HG03196 (cell line): ENCODE results near the gene HCN1.
"Not testable (repeated sequence)": the region's sequence is repeated elsewhere in the genome, so short reads cannot be mapped to it uniquely, and the experiment has no call there.

ENCODE experiments used
- ATAC-seq: cut with Tn5 transposase; IDR thresholded peaks from one replicate; pipeline ENCODE4 v1.9.1; 2021; ENCODE audit not compliant: unreplicated experiment

Gene HCN1

DNA sequence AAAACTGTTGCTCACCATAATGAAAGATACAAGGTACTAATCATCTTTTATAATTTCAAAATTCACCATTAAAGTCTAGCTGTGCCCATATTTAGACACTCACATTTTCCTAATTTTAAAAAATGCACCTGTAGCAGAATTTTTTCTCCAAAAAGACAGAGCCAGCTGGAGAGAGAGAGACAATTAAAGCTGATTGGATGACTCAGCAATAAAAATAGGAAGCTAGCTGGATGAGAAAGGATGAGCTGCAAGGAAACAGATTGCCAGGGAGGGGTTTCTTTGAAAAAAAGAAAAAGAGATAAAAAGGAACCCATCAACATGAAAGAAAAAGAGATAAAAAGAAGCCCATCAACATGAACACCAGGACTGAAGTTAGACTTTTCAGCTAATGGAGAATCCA is 73.8 kb downstream of the HCN1 start:
- no peak for ATAC-seq

DNA sequence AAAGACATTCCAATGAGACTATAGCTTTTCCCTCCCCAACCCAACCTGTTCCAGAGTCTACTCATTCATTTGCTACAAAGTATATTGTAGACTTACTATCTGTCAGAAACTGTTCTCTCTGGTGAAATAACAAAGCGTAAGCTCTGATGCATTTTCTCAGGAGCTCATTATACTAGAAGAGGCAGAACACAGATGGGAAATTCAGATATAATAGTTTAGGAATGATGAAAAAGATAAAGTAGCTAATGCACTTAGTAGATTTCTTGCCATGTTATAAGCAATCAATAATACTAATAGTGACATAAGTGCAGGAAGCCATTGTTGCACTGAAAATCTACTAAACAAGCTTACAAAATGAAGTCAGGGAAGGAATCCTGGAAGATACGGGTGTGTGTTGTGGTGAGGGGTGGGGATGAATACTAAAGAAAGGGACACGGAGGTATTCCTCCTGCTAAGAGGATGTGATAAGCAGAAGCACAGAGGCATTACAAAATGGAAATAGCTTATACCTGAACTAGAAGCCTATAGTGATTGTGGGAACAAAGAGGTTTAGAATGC is 78.2 kb downstream of the HCN1 start:
- ATAC-seq, result no peak

DNA sequence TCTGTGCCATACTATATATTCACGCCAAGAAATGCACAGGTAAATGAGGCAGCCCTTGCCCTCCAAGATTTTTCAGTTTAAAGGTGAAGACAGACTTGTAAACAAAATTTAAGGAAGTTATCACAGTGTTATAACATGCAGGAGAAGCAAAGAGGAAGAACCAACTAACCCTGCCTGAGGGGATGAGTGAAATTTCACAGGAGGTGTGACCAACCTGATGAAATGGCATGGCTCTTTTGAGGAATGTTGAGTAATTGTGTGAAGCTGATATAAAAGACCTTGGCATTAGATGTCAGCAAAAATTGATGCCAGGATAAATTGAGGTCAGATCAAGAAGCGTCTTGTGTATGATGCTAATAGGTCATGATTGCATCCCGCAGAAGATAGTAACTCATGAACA is 86.5 kb downstream of the HCN1 start:
- no peak for ATAC-seq

DNA sequence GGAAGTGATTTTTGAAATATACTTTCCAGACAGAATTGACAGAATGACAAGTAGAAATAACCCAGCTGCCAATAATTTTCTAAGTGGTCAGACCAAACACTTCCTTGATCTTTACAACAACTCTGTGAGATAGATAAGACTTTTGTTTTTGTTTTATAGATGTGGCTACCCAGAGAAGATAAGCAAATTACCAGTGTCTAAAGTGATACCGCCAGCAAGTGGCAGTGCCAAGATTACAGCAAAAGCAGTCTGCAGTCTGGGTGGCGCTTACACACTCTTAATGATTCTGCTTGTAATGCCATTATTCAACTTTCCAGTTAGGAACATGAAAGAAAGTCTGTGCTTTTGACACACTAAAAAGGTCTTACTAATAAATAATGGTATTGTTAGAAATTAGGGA is 92.1 kb downstream of the HCN1 start:
- ATAC-seq, result no peak

DNA sequence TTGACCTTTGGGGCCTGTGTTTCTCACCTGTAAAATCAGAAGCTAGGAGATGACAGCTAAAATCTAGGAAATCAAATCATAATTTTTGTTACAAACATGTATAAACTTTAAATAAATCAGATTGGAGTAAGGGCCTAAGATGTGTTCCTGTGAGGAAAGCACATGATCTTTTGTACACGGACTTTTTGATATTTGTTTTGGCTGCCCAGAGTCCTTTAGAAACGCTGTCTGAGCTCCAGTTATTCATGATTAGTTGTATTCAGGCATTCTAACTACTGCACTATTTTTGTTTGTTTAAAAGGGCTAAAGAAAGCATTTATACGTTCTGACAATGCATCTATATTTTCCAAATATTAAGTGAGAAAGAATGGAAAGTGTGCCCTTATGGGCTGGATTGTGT is 94.8 kb downstream of the HCN1 start:
- no peak for ATAC-seq

DNA sequence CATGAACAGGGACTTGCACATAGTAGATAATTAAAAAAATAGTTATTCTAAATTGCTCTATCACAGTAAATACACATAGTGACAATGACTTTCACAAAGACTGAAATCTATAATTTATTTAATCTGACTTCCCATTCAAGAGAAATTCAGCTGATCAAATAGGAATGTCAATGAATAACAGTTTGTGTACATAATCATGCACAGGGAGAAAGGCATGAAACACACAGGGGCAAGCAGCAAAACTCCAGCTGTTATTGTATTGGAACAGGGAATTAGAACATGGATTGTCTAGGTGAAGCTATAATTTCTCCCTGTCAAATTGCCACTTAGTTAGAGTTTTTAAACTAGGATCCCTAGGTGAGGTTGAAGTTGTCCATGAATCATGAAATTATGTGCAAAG is 99.9 kb downstream of the HCN1 start:
- ATAC-seq, result no peak

DNA sequence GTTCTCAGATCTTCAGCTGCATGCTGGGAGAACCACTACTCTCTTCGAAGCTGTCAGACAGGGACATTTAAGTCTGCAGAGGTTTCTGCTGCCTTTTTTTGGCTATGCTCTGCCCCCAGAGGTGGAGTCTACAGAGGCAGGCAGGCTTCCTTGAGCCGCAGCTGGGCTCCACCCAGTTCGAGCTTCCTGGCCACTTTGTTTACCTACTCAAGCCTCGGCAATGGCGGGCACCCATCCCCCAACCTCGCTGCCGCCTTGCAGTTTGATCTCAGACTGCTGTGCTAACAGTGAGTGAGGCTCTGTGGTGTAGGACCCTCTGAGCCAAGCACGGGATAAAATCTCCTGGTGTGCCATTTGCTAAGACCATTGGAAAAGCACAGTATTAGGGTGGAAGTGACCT is 110.2 kb downstream of the HCN1 start:
- ATAC-seq, result not testable (repeated sequence)

DNA sequence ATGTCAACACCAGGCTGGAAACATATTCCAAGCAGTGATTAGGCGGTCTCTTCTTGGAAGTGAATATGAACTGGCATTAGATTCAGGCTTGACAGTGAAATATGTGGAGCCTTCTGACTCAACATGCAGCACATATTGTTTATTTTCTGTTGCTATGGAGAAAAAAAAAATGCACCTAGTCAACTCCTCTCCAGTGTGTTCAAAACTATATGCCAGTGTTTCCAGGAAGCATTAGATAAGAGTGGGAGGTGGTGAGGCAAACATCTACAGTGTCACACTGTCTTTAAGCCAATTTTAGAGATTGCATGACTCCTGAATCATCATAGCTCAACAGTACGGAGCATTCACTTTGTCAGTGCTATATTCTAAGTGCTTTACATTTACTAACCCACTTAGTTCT is 117.9 kb downstream of the HCN1 start:
- ATAC-seq, result no peak

DNA sequence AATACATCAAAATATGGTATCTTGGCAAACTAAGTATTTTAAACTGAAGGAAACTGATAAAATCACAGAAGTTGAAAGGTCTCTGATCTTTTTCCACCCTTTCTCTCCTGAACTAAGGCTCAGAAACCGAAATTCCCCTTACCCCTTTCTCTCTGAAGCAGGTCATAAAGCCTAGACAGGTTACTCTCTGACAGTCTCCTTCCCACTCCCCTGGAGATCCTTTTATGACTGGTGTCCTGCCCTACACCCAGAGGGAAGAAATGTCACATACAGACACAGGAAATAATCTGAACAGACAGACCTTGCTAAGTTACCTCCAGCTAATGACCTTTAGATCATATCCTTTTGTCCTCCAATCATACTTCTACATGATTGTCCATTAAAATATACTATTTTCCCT is 127.4 kb downstream of the HCN1 start:
- ATAC-seq, result no peak

DNA sequence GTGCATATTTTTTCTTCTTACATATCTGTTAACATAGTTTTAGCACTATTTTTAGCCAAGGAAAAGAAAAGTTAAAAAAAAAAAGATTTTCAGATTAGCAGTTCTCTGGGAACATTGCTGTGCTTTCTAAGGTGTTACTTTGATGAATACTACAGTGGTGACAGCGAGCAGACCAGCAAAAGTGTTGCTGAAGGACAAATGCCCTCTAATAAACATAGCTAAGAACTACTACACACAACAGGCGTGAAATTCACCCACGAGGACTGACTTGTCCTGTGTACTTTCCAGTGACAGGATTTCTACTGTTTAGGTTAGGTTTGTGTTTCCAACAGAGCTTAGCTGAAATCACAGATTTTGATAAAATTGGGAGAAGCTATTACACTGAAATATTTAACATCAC is 153.8 kb downstream of the HCN1 start:
- no peak for ATAC-seq

DNA sequence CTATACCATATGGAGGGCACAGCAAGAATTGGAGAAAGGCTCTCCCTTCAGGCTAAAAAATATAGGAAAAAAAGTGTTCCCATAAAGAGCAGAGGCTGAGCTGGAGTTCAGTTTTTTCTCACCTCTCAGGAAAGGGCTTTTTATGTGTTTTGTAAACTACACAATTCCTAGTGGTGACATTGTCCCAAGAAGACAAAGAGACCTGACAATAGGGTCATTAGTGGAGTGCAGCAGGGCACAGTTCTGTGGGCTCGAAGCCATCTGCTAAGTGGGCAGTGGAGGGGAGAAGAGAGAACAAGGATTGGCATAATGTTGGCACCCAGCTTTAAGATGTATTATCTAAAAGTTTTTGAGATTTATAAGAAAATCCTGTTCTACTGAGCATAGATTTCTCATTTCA is 162.5 kb downstream of the HCN1 start:
- ATAC-seq, result no peak

DNA sequence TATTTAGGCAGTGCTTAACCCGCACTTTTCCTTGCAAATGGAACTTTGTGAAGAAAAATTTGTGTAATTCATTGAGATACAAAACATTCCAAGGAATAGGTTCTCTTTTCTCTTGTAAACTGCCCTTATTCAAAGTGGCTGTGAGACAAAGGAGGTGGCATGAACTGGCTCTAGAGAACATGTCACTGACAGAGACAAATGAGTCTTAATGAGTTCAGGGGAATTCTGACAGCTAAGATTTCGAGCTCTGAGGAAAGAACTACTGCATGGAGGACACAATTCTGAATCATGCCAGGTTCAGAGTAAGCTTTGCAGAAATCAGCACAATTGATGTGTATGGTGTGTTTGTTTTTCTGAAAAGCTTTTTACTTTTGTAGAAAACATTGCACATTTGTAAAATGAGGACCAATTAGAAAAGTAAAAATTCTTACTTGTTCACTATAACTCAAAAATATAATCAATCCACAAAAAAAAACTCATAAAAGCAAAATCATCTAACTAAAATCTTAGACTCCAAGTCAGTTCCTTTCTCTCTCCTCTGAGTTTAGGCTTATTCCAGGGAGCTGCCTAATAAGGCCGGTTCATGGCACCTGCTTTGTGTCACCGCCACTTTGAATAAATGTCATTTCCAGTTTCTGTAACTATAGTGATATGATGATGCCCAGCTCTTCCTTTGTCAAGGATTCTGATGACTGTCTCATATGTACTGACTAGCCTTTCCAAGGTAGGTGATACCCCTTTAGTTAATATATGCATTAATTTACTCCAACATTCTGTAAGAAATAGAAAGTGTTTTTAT is 163.2 kb downstream of the HCN1 start:
- no peak for ATAC-seq

DNA sequence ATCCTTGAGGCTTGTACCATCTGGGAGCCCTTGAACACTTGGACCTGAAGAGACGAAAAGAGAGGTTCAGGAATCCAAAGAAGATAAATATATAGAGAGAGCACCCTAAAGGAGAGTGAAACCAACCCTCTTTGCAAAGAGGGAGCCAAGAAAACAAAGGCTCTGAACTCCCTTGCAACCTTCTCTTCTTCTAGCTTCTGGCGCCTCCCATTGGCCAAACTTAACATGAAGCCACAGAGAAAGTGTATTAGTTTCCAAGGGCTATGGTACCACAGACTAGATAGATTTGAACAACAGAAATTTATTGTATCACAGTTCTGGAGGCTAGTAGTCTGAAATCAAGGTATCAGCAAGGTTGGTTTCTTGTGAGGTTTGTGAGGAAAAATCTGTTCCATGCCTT is 175.1 kb downstream of the HCN1 start:
- ATAC-seq, result no peak

DNA sequence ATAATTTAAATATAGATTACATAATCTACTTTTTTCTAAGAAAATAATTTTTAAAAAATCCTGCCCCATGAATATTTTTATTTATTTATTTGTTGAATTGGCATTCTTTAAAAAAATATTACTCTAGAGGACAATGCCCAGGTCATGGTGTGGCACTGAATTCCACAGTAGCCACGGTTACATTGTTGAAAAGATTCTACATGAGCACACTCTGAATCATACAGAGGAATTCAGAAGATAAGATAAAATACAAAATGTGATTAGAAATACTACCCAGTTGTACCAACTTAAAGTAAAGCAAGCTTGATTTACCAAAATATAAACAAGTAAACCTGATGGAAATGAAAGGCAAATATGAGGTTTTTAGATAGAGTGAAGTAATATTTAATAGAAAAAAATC is 183.7 kb downstream of the HCN1 start:
- no peak for ATAC-seq

DNA sequence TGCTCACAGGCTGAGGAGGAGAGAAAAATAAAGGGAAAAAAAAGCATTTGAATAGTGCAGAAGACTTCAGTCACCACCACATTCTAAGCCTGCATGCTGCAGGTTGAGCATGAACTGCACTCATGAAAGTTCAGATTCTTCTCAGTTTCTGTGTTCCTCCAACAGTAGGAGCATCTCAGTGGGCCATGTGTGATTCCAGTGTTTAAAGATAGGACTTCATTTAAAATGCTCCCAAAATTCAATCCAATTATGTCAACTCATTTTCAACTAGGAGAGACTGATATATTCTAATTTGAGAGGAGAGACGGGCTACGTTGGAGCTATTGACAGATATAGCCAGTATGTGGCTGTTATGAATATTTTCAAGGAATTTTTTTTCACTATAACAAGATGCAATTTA is 186.8 kb downstream of the HCN1 start:
- ATAC-seq, result no peak

DNA sequence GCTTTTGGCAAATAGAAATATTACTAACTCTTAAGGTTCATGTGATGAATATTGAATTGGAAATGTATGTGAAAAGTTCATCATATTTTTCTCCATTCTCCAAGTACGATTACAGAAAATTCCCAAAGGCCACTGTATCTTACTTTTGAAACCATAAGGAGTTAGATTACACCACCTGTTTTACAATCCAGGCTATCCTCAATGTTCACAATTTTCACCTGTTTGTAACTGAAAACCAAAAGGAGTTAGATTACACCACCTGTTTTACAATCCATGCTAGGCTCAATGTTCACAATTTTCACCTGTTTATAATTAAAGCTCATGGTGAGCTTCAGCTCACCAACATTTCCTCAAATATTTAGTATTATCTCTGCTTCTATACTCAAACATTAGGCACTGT is 188.0 kb downstream of the HCN1 start:
- ATAC-seq, result no peak

DNA sequence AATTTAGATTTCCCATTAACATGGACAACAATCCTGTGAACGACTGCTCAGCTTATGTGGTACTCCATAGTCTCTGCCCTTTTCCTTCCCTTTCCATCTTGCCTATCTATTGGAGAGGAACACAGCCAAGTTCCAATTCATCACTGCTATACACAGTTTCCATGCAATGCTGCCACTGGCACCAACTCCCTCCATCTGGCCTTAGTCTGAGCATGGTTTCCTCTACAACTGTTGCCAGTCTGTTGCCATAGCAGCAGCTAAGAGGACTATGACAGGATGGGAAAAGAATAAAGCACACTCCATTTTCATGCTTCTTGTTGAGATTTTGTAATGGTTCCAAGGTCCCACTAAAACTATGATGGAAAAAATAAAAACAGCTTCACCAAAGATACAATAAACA is 189.0 kb downstream of the HCN1 start:
- ATAC-seq, result no peak

DNA sequence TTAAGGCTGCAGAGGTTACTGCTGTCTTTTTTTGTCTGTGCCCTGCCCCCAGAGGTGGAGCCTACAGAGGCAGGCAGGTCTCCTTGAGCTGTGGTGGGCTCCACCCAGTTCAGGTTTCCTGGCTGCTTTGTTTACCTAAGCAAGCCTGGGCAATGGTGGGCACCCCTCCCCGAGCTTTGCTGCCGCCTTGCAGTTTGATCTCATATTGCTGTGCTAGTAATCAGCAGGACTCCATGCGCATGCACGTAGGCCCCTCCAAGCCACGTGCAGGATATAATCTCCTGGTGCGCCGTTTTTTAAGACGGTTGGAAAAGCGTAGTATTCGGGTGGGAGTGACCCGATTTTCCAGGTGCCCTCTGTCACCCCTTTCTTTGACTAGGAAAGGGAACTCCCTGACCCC is 197.2 kb downstream of the HCN1 start:
- ATAC-seq, result not testable (repeated sequence)

DNA sequence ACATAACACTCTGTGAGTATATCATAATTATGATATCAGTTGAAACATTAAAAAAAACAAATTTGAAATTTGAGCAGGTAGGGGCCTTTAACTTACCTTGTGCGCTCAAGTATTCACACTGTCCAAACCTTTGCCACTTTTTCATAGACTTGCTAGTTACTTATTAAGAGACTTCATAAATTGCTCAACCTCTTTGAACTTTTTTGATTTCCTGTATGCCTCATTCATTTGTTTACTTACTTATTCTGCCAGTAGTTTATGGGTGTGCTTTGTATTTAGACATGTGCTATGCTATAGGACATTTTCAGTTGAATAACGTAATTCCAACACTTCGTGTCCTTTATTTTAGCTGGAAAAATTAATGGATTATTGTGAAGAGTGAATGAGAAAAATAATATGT is 204.8 kb downstream of the HCN1 start:
- ATAC-seq, result no peak

DNA sequence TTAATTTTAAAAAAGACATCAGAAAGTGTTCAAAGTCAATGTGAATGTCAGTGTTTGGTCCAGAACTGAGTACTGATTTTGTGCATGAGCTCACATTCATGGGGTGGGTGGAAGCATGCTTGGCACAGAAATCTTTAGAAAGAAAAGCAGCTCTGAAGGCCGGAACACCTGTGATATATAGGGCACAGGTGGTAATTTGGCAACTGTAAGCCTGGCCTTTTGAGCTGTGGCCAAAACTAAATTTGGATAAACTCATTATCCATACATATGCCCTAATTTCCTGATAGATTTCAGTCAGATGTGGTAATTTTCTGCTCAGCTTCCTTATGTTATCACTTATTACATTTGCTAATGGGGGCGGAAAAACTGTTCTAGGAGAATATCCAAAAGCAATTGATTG is 211.4 kb downstream of the HCN1 start:
- no peak for ATAC-seq

DNA sequence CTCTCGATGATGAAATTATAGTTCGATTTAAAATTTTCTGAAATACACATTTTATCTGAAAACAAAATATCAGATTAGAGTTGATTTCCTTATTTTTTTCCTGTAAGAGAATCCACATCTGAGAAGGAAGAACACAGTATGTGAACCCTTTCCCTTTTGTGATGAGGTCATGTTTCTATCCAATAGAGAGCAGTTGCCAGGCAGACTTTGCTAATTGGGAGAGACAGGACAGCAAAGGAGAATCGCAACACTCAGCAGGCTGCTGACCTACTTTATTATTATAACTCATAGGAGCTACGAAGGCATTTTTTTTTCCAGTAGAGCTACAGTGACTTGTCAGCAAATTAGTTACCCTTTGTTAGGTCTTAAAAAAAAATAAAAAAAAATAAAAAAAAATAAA is 242.1 kb downstream of the HCN1 start:
- ATAC-seq, result no peak

DNA sequence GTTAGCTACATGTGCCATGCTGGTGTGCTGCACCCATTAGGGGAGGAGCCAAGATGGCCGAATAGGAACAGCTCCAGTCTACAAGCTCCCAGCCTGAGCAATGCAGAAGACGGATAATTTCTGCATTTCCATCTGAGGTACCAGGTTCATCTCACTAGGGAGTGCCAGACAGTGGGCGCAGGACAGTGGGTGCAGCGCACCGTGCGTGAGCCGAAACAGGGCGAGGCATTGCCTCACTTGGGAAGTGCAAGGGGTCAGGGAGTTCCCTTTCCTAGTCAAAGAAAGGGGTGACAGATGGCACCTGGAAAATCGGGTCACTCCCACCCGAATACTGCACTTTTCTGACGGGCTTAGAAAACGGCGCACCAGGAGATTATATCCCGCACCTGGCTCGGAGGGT is 251.3 kb downstream of the HCN1 start:
- not testable (repeated sequence) for ATAC-seq

DNA sequence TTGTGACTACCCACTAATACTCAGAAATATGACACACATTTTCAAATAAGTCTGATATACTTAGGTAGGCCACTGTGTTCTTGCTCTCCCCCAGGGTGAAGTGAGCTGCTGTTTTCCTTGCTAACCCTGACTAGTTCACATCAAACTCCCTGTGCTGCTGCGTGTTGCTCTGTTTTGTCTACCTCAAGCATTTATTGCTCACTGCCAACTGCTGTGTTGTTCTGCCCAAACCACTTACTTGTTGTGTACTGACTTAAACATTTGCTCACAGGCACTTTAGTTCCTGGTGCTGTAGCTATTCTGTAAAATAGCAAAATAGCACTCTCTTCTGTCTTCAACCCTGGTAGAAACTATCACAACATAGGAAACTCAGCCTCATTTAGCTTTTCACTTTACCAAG is 255.7 kb downstream of the HCN1 start:
- ATAC-seq, result no peak
